GM18868 (cell line): ENCODE data around the gene FOXI1.
"Not testable (repeated sequence)": the region's sequence is repeated elsewhere in the genome, so short reads cannot be mapped to it uniquely, and the experiment has no call there.

Source experiments
- ATAC-seq: cut with Tn5 transposase; IDR thresholded peaks from one replicate; pipeline ENCODE4 v1.9.1; 2021; ENCODE audit warnings: mild to moderate bottlenecking, moderate library complexity; ENCODE audit not compliant: unreplicated experiment

FOXI1 gene

DNA sequence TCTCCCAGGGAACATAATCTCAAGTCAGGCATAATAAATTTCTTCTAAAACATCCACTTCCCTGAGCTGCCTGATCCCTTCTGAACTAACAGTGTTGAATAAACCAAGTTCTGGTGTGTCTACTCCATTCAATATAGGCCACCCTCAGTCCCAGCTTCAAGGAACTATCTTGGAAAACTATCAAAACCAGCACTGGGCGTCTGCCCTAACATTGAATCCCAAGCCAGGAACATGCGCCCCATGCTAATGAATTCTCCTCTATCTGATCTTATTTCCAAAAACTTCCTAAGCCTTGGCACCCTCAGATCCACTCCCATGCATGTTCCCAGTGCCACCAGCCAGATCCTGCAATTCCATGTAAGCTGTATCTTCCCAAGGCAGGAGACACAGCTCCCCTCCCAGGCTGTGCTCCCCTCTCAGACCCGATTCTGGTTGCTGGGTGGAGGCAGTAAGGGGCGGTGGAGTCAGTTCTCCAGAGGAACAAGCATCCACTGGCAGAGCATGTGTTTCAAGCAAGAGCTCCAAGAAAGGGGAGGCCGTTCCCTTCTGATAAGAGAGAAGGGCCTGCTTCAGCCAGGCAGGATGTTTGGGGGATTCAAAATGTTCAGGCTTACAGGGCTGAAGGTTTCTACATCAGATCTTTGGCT is 13.1 kb upstream of the FOXI1 start:
- ATAC-seq: no peak

GRCh38 chr5:170094329-170094728 is 11.4 kb upstream of the FOXI1 start:
- ATAC-seq: not testable (repeated sequence)

- ATAC-seq: no peak
Observed at GRCh38 chr5:170095646-170096045, 10.1 kb upstream of the FOXI1 start.

- ATAC-seq: no peak
Observed at GRCh38 chr5:170097934-170098333, 7.8 kb upstream of the FOXI1 start.

GRCh38 chr5:170100066-170100943 is 5.4 kb upstream of the FOXI1 start:
- peak; percentile 68 for ATAC-seq

DNA sequence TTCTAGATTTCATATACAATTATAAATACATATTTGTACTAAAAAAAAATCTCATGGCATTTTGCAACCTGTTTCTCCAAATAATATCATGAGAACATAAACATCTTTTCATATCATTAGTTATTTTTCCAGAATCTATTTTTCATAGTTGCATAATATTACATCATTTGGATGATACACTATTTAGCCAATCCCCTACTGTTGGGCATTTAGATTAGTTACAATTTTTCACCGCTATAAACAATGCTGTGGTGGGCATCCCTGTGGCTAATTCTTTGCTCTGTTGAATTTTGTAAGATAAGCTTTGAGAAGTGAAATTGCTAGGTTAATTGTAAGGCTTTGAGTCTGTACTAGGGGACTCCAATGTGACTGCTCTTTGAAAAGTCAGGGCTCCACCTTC is 2.2 kb upstream of the FOXI1 start:
- ATAC-seq: no peak

GRCh38 chr5:170104299-170104698 is 1.4 kb upstream of the FOXI1 start:
- no peak for ATAC-seq

- ATAC-seq: no peak
Observed at GRCh38 chr5:170104710-170105109, 987 bp upstream of the FOXI1 start.

DNA sequence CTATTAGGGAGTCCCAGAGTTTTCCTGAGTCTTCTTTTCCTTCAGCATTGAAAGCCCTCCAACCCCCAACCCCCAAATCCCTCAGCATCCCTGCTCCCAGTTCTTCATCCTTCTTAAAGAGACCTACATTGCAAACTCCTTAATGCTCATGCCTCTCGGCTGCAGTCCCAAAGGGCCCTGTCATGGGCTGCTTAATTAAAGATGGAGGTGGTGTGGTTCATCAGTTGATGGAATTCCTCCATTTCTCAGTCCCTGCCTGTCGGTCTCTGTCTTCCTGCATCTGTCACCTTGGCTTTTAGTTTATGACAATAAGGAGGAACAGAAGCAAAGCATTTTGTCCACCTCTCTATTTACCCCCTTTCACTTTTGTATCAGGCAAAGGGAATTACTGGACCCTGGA is 2.0 kb downstream of the FOXI1 start:
- ATAC-seq: no peak

DNA sequence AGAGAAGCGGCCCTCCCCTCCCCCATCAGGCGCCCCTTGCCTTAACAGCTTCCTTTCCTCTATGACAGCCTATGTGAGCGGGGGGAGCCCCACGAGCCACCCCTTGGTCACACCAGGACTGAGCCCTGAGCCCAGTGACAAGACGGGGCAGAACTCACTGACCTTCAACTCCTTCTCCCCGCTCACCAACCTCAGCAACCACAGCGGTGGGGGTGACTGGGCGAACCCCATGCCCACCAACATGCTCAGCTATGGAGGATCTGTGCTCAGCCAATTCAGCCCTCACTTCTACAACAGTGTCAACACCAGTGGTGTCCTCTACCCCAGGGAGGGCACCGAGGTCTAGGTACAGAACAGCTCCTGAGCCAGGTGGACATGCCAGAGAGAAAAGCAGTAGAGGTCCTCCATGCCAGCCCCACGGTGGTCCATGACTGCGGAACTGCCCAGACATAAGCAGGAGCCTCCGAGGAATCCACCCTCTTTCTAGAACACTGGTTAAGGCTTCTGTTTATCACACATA is 2.6 kb downstream of the FOXI1 start:
- ATAC-seq: no peak

- no peak for ATAC-seq
Observed at GRCh38 chr5:170109059-170110031, 3.6 kb downstream of the FOXI1 start.

- no peak for ATAC-seq
Observed at GRCh38 chr5:170110403-170111087, 4.8 kb downstream of the FOXI1 start.

- ATAC-seq: no peak
Observed at GRCh38 chr5:170111088-170111785, 5.5 kb downstream of the FOXI1 start.

- ATAC-seq: no peak
Observed at GRCh38 chr5:170112876-170113521, 7.3 kb downstream of the FOXI1 start.

DNA sequence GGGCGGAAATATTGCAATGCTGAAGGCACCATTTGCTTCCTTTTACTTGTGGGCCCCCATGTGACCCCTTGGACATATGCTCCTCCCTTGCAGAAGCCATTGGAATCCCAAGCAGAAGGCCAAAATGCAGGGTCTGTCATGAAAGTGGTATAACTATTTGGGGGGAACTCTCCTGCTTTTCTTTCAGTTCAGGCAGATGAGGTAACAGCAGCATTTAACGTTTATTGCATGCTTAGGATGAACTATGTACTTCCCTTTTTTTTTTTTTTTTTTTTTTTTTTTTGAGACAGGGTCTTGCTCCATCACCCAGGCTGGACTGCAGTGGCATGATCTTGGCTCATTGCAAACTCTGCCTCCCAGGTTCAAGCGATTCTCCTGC is 7.8 kb downstream of the FOXI1 start:
- ATAC-seq: no peak

DNA sequence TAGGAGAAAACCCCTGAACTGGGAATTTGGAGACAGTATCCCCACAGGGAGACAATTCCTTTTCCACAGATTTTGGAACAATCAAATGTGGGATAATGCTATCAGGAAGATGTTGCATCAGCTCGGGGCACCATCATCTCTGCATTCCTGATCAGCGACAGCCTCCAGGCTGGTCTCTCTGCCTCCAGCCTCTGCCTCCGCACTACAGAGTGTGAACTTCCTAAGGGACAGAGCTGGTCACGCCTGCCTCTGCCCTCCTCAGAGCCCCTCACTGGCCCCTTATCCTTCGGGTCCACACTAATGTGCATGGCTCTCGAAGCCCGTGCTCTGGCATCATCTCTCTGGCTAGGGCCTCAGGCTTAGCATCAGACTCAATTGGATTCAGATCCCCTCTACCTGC is 8.6 kb downstream of the FOXI1 start:
- ATAC-seq: no peak

GRCh38 chr5:170115925-170116324 is 10.2 kb downstream of the FOXI1 start:
- ATAC-seq: no peak

GRCh38 chr5:170117736-170118135 is 12.0 kb downstream of the FOXI1 start:
- ATAC-seq: no peak

GRCh38 chr5:170120576-170120975 is 14.9 kb downstream of the FOXI1 start:
- no peak for ATAC-seq
